HG02798 (cell line): Measurements from ENCODE around the gene OSBPL5.
A peak's percentile ranks its signal among the peaks of the same experiment; 100 is the strongest.
"Not testable (repeated sequence)": the region's sequence is repeated elsewhere in the genome, so short reads cannot be mapped to it uniquely, and the experiment has no call there.

Source experiments
- ATAC-seq: cut with Tn5 transposase; IDR thresholded peaks from one replicate; pipeline ENCODE4 v1.9.1; 2021; ENCODE audit warnings: mild to moderate bottlenecking; ENCODE audit not compliant: unreplicated experiment, poor library complexity

OSBPL5 gene

DNA sequence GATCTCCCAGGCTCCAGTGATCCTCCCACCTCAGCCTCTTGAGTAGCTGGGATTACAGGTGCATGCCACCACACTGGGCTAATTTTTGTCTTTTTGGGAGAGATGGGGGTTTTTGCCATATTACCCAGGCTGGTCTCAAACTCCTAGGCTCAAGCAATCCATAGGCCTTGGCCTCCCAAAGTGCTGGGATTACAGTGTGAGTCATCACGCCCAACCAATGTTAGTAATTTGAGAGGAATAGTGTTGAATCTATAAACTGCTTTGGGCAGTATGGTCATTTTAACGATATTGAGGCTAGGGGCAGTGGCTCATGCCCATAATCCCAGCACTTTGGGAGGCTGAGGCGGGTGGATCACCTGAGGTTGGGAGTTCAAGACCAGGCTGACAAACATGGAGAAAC is 98.8 kb downstream of the OSBPL5 start:
- ATAC-seq: not testable (repeated sequence)

DNA sequence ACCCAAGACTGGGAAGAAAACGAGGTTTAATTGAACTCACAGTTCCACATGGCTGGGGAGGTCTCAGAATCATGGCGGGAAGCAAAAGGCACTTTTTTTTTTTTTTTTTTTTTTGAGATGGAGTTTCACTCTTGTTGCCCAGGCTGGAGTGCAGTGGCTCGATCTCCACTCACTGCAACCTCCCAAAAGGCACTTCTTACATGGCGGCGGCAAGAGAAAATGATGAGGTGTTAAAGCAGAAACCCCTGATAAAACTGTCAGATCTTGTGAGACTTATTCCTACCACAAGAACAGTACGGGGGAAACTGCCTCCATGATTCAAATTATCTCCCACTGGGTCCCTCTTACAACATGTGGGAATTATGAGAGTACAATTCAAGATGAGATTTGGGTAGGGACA is 100.4 kb downstream of the OSBPL5 start:
- ATAC-seq: not testable (repeated sequence)

DNA sequence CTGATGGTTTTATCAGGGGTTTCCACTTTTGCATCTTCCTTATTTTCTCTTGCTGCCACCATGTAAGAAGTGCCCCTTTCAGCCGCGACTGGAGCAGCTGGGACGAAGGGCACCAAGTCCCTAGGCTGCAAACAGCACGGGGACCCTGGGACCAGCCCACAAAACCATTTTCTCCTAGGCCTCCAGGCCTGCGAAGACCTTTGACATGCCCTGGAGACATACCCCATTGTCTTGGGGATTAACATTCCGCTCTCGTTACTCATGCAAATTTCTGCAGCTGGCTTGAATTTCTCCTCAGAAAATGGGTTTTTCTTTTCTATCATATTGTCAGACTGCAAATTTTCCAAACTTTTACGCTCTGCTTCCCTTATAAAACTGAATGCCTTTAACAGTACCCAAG is 101.2 kb downstream of the OSBPL5 start:
- ATAC-seq: not testable (repeated sequence)

DNA sequence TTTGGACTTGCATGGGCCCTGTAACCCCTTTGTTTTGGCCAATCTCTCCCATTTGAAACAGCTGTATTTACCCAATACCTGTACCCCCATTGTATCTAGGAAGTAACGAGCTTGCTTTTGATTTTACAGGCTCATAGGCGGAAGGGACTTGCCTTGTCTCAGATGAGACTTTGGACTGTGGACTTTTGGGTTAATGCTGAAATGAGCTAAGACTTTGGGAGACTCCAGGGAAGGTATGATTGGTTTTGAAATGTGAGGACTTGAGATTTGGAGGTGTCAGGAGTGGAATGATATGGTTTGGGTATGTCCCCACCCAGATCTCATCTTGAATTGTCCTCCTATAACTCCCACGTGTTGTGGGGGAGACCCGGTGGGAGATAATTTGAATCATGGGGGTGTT is 101.7 kb downstream of the OSBPL5 start:
- not testable (repeated sequence) for ATAC-seq

DNA sequence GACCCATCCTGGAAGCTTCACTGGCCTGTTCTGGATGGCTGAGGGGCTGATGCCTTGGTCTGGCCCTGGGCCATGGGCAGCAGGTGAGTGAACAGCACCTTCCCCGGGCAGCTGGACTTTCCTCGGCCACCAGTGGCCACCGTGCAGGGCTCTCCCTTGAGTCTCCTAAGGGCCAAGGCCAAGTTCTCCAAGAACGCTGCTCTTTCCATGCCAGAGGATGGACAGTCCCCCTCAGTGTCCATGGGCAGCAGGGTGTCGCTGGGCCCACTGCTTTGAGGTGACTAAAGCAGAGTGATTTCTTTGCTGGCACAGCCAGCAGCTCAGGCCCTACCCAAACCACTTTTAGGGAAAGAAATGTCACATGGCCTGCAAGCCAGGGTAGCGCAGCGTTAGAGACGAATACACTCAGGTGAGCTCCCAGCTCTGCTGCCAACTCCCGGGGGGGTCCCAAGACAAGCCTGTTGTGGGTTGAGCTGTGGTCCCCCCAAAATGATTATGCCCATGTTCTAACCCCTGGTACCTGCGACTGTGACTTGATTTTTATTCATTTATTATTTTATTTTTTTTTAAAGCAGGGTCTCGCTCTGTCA is 104.6 kb downstream of the OSBPL5 start:
- ATAC-seq: no peak

DNA sequence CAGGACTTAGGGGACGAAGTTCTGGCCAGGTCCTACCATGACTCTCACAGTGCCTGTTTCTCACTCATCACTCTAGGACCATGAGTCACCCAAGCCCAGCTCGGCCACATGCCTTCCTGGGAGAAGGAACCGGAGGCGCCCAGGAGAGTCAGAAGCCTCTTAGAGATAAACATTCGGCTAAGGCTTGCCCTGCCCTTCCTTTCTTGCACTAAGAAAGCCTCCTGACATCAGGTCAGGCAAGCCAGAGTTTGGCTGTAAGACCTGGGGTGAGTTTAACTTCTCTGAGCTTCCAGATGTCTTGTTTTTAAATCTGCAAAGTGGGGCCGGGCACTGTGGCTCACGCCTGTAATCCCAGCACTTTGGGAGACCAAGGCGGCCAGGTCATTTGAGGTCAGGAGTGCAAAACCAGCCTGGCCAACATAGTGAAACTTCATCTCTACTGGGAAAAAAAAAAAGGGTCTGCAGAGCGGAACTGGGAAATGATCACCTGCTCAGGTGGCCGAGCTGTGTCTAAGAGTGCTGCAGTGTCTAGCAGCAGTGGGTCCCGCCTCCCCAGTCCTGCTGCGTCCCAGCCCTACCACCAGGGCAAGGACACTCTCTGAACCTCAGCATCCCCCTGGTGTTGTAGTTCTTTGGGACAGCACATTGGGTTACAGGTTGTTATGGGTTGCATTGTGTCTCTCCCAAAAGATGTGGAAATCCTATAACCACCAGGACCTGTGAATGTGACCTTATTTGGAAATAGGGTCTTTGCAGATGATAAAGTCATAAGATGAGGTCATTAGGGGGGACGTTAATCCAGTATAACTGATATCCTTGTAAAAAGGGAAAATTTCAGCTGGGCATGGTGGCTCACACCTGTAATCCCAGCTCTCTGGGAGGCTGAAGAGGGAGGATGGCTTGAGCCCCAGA is 106.1 kb downstream of the OSBPL5 start:
- no peak for ATAC-seq

DNA sequence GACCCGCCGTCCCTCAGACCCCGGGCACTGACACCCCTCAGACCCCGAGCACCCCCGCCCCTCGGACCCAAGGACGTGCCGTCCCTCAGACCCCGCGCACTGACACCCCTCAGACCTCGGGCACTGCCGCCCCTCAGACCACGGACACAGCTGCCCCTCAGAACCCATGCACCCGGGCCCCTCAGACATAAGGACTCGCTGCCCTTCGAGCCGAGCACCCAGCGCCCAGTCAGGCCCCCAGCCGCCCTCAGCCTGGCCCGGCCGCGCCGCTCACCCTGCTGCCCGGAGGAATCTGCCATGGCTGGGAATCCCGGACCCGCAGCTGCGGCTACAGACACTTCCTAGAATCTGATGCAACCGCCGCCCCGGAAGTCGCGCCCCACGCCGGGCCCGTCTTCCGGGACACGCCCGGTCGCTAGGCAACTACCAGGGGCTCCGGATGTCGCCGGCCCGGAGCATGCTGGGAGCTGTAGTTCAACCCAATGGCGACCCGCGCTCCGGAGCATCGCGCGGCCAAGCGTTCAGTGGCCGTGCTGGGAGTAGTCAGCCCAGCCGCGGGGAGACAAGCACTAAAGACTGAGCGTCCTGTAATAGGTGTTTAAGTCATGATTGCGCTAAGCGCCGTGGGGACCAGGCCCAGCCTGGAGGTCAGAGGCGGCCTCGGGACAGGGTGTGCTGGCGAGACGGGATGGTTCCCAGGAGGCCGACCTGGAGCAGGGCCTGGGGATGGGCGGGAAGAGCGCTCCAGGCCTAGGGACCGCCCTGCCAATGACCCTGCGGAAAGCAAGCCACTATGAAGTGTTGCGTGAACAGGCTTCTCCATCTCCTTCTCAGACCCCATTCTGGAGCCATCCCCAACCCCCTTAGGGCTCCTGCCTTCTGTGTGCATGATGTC is 107.8 kb downstream of the OSBPL5 start, which contains the start of gene CARS1:
CARS1 (minus strand) TSS at position 355 of the 895 bp plus-strand sequence; CDS start at position 299, 56 bp downstream.
- ATAC-seq: peak; percentile 99

DNA sequence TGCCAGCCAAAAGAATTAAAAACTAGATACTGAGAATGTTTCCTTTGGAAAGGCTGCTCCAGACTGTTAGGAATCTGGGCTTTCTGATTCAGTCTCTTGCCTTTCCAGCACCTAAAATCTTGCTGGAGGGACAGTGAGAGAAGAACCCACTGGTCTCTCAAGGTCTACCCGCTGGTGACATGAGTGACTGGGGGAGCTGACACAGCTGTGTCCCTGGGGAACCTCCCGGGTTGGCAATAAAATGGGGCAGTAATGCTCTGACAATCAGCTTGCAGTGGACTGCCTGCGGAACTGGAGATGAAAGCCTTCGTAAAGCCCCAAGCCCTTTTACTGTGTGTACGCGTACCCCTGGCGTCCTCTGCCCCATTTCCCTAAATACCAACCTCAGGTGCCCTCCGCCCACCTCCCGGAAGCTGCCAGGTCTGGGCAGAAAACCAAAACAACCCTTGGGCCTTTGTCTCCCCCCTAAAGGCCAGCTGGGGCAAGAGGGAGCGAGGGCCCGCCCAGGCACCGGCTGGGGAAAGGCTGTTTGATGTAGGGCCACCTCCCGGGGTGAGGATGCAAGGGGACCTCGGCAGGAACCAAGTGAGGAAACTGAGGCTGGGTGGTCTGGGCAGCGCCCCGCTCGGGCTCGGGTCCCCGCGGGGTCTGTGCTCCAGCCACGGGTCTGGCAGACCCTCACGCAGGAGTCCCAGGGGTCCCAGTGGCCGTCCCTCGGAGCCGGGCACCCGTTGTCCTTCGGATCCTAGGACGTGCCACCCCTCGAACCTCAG is 108.6 kb downstream of the OSBPL5 start:
- no peak for ATAC-seq

DNA sequence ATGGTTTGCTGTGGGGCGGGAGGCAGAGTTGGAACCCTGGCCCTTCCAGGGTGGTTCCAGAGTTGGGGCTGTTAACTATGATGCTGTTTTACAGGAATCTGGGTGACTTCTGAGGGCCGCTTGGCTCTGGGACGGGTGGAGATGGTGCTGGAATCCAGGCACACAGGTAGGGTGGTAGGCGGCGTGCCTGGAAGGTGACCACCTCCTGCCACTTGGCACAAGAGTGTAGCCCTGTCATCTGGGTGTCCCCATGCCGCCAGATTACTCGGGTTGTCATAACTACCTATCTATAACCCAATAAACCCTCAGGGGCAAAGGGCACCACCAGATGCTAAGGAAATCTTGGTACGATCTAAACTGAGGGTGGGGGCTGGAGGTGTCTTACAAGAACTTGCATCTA is 109.2 kb downstream of the OSBPL5 start:
- no peak for ATAC-seq

DNA sequence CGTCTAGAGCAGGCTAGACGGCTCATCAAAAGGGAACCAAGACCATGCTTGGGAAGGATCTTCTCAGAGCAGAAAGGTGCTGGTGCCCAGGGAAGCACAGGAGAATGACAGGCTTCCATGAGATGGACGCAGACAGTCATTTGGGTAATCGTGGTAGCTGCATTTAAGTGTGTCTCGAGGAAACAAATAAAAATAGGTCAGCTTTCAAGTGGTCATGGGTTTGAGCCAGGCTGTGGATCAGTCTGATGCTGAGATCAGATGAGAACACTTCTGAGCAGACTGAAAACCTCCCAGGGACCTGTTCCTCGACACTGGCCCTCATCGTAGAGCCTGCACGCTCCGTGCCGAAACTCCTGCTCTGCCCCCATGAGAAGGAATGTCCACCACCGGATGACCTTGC is 112.5 kb downstream of the OSBPL5 start:
- ATAC-seq: no peak

DNA sequence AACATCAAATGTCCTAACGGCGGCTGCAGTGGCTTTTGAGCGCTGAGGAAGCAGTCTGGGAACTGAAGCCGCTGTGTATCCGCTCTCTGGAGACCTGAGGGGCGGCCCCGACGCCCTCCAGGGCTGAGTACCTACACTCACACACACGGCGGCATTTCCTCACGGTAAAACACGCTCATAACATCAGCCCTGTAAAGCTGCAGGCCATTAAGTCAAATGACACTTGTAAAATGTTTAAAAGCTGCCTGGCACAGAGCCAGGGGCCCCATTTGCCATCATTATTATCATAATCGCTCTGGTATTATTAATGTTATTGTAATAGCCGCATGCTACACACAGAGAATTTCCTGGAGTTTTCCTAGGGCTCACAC is 113.0 kb downstream of the OSBPL5 start:
- ATAC-seq: no peak

DNA sequence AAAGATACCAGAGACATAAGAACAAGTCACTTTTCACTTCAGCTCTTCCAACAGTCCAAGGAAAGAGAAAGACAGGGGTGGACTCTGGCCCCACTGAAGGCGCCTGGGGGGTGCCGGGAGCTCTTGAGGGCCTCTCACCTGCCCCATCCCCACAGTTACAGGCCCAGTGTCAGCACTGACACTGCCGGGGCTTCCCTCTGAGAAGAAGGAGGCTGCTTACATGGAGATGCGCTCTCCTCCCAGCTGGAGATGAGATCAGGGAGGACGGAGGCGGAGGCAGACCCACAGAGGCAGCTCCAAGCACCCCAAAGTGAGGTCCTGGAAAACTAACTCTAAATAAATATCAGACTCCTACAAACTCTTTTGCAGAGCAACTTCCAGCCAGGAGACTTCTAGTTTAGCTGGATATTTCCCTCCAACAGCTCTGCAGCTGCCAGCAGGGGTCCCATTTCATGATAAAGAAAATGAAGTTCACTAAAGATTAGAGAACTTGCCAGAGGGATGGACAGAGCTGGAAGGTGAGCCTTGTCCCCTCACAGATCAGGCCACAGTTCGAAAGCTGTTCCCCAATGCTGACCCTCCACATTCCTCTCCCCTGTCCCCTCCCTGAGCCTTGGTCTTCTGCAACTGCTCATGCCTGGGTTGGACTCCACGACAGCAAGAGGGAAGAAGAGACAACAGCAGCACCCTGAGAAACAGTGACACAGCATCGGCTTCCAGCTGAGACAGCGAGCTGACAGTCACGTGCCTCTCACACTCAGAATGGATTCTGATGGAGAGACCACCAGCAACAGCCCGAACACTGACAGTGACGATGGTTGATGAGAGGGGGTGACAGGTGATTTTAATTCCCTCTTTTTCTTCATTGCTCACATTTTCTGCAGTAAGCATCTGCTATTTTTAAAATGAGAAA is 113.7 kb downstream of the OSBPL5 start:
- no peak for ATAC-seq

DNA sequence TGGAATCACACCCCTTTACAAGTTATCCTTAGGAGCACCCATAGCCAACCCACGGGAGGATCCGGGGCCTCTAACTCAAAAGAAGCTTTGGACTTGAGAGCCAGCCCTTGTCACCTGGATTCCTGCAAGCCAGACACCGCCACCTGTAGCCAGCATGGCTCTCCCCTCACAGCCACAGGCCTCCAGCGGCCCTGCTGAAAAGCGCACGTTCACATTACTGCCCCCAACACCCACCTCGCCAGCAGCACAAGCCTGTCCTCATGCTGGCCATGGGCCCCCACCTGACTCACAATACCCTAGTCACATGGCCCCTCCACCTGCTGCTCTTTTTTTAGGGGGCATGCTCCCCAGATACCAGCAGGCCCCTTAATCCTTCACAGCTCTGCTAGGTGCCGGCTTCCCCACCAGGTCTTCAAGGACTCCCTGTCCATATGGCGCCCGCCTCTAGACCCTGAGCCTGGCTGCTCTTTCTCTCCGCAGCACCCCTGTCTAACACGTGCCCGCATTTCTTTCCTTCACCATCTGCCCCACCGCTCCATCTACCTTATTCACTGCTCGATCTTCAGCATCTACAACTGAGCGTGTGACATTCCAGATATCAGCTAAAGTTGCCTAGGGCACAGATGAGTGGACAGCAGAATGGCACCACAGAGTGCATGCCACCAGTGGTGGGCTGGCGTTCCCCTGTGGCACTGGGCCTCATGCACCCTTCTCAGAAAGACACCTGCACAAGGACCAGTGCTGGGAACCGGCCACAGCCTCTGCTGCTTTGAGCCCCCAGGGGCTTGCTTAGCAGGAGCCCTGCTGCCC is 114.5 kb downstream of the OSBPL5 start:
- ATAC-seq: no peak

DNA sequence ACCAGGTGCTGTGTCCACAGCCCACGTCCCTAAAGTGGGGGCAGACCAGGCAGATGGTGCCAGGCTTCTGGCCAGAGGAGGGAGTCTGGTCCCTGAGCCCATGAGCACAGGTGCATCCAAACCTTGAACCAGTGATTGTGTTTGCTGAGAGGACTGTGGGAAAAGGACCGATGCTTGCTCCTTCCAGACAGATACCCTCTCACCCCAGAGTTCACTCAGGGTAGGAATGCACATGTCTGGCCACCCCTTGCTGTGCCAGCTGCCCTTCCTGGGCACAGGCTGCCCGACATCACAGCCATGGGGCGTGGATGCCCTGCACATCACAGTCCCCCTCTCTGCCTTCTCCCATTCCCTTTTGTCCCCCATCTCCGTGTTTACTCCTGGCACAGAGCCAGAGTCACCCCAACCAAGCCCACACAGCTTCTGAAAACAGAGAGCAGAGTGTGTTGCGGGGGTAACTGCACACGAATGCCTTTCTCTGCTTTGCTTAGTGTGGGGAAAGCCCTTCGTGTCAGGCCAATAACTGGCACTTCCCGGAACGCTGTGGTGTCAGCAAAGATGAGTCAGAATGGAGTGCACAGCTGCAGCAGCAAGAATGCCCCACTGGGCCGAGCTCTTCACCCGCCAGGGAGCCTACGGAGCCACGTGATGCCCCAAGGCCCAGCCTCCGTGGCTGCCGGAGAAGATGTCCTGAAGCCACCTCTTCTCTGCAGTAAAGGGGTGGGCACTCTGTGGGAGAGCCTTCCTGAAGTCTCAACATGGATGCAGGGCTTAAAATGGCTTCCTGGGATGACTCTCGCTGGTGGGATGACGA is 115.5 kb downstream of the OSBPL5 start:
- ATAC-seq: peak; percentile 95

DNA sequence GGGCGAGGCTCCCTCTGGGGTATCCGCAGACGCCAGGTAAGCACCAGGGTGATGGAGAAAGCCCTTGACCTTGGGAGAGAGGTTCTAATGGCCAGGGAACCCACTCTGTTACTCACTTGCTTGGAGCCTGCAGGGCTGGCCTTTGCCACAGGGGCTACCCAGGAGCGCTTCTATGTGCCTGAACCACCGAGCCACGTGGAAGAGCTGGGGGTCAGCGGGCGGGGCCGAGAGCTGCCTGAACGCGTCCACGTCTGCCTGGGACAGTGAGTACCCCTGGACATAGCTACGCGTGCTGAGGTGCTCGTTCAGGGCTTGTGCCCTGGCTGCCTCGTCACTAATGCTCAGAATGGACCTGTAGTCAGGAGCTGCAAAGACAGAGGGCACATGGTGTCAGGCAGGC is 117.5 kb downstream of the OSBPL5 start:
- no peak for ATAC-seq

DNA sequence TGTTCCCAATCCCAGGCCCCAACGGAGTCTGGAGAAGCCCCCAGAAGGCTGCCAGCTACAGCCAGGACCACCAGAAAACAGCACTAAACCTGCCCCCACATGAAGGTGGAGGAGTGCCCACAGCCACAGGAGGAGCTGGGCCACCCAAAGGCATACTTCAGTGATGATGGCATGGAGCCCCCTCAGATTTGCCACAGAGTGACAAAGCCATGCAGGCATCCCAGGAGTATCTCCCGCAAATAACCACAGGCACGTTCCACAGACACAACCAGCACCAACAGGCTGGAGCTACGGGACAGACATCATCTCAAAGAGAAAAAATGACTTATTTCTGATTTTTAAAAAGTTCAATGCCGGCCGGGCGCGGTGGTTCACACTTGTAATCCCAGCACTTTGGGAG is 118.5 kb downstream of the OSBPL5 start:
- ATAC-seq: no peak

DNA sequence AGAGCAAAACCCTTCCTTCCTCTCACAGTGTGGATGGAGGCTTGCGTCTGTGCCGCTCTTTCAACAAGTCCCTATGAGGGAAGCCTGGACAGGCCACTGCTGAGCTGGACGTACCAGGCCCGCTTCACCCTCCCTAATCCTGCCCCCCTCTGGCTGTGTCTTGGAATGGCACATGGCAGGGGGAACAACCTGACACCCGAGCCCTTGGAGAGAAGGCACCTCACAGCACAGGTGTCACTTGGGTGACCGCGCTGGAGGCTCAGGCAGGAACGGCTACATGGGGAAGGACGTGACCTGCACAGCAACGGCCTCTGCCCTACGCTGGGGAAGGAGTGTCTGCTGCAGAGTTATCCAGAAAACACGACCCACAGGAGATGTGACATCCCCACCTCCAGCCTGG is 118.9 kb downstream of the OSBPL5 start:
- ATAC-seq: no peak
